Mucosa of descending colon (tissue), 3 donors: ENCODE results near the gene AGAP5. TPM values are rescaled to one million over a fixed set of nuclear protein-coding genes. Genes with fewer than 3 reads are reported as not detected.

ENCODE experiments used
- ATAC-seq: fragments of 200-7000 bp; cut with Tn5 transposase; one replicate; pipeline ENCODE4 v1.9.1; 2020; ENCODE audit warnings: mild to moderate bottlenecking, moderate library complexity
- DNase-seq, 3 donors: peaks; one replicate each; pipeline ENCODE4 v3.0.0-alpha.2; 2020
- H3K36me3 ChIP-seq: fragments of 200-600 bp; one replicate; pipeline ENCODE4 v1.8.0; 2021; ENCODE audit warnings: low read depth, mild to moderate bottlenecking
- H3K4me1 ChIP-seq: fragments of 200-600 bp; one replicate; pipeline ENCODE4 v1.8.0; 2021; ENCODE audit warnings: low read depth, mild to moderate bottlenecking
- H3K4me3 ChIP-seq: fragments of 200-600 bp; one replicate; pipeline ENCODE4 v1.8.0; 2021; ENCODE audit warnings: mild to moderate bottlenecking
- H3K9me3 ChIP-seq: fragments of 200-600 bp; one replicate; pipeline ENCODE4 v1.8.0; 2021; ENCODE audit warnings: mild to moderate bottlenecking
- CTCF ChIP-seq: fragments of 200-600 bp; IDR thresholded peaks from one replicate; pipeline ENCODE4 v1.8.0; 2022; ENCODE audit warnings: antibody characterized with exemption, mild to moderate bottlenecking
- intact Hi-C, 2 donors: fragments of 100-400 bp; cut with DNase I in 1 of 2; cut with micrococcal nuclease in 1 of 2; formaldehyde crosslinking; loops; one replicate each; pipeline versions ENCODE4 v1.11.0 to v1.11.1; 2022; cut with DNase I, micrococcal nuclease
- total RNA-seq, 3 donors: library from RNA; stranded (reverse); fragmentation: NEBNext Ultra II Directional in 2 of 3; extraction: Animal tissue kit (Norgen Biotek cat#: 25700) in 2 of 3; gene quantifications; one replicate each; pipeline versions ENCODE4 v1.2.1 to v1.2.4, GENCODE V29; 2021 to 2023
- donor health status: DM: no; HTN: no; CAD: no; lungs with moderate emphysema.
- donor health status: DM: no; HTN: no; CAD: no.
- donor health status: DM: no; HTN: yes; CAD: no.

The AGAP5 gene
- total RNA-seq, 3 donors from 2014 or later: 6.4 to 12.8 (median 10.0) TPM

GRCh38 chr10:73643362-73643761 is 54.5 kb downstream of the AGAP5 start:
- peaks cover 7% of the 10 kb centered on the region for H3K4me1 ChIP-seq
- no peak for ATAC-seq
- intact Hi-C loops: loop anchor here (5.0 kb wide), 2 partner anchors 111 to 116 kb away; no protein-coding TSS in a partner anchor
- no peaks in the 10 kb centered on the region for H3K36me3 ChIP-seq
- no peak overlapping the region for H3K4me3 ChIP-seq
- H3K9me3 ChIP-seq: no peaks in the 10 kb centered on the region
- no peak for TF ChIP-seq CTCF
- no peak for DNase-seq

DNA sequence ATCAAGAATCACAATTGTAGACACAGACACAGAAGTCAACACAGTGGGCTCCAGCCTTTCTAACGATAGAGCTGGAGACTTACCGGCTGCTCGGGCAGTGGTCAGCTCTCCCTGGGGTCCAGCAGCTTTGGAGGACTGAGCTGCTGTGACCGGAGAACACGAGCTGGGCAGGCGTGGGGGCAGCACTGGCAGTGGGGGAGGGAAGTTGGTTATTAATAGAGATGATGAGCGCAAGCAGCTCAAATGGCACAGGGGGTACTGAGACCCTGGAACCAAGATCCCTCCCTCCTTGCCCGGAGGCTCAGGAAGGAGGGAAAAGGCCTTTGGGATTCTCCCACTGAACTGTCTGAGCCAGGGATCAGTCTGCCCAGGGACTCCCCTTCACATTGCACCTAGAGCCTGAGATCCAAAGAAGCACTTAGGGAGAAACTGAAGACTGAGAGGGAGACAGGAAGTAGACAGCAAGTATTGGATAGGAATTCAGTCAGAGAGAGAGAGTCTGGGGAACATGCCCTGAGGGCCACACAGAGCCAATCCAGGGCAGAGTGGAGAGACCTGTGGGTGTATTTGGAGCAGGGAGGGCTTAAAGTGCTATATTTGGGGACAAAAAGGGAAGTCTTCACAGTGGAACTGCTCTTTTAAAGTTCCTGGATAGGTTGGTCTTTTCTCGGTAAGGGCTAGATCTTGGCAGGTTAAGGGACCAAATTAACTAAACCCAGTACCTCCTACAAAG is 56.4 kb downstream of the AGAP5 start, which contains the start of gene MYOZ1:
Gene MYOZ1, minus strand, starts transcription at position 147 of the 733 bp plus-strand sequence. CDS start 1,457 bp downstream, outside the sequence.
- H3K4me3 ChIP-seq: no peak within 1 kb of the TSS
- peaks cover 4% of the 10 kb centered on the region for H3K4me1 ChIP-seq
- H3K36me3 ChIP-seq: no peaks in the 10 kb centered on the region
- ATAC-seq (no peak), DNase-seq (no peak)
- intact Hi-C loops: loop anchor here (5.0 kb wide), 2 partner anchors 109 to 114 kb away; no protein-coding TSS in a partner anchor
- H3K9me3 ChIP-seq: no peaks in the 10 kb centered on the region
- TF ChIP-seq CTCF: no peak

- no peak for ATAC-seq
- Histone ChIP-seq H3K4me3 (no peak overlapping the region), H3K36me3 (no peaks in the 10 kb centered on the region), H3K9me3 (no peaks in the 10 kb centered on the region), H3K4me1 (peaks cover 3% of the 10 kb centered on the region)
- DNase-seq: no peak
- no peak for TF ChIP-seq CTCF
- intact Hi-C loops: no loop called here
Measured at GRCh38 chr10:73639286-73639685, 58.6 kb downstream of the AGAP5 start.

DNA sequence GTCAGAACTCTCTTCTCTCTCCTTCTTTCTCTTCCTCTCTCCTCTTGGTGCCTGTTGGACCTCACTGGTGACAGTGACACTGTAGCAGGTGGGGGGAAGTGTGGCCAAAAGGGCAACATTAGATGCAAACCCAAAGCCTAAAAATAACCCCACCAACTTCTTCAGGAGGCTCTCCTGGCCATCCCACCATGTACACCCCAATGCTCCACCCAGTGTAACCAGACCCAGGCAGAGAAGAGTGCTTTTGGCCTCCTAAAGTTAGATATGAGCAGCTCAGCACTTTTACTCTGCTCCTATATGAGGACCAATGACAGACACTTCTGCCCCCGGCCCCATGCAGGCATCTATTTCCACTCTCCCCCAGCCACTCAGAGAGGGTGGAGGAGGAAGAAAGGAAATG is 62.1 kb downstream of the AGAP5 start:
- no peak overlapping the region for H3K4me3 ChIP-seq
- H3K4me1 ChIP-seq: no peaks in the 10 kb centered on the region
- H3K36me3 ChIP-seq: no peaks in the 10 kb centered on the region
- DNase-seq (no peak), ATAC-seq (no peak)
- TF ChIP-seq CTCF: no peak
- intact Hi-C loops: no loop called here
- H3K9me3 ChIP-seq: no peaks in the 10 kb centered on the region

- no peaks in the 10 kb centered on the region for H3K9me3 ChIP-seq
- intact Hi-C loops: no loop called here
- no peak overlapping the region for H3K4me3 ChIP-seq
- ATAC-seq (no peak), DNase-seq (no peak)
- H3K4me1 ChIP-seq: no peaks in the 10 kb centered on the region
- H3K36me3 ChIP-seq: no peaks in the 10 kb centered on the region
- TF ChIP-seq CTCF: no peak
Measured at GRCh38 chr10:73634421-73634820, 63.5 kb downstream of the AGAP5 start.
